Measurements from ENCODE around the gene HMCES.

- TF ChIP-seq CTCF (IDR thresholded peaks at IDR 0.05 in 8 of 11, conservative IDR thresholded peaks at IDR 0.05 in 3 of 11) (no peak), POLR2AphosphoS5 (IDR thresholded peaks at IDR 0.05) (no peak)
These were observed 66.6 kb downstream of the HMCES start for GRCh38 chr3:129345281-129345680.

Data from spleen (tissue), 7 donors.